Iris pigment epithelial cell (primary cell): ENCODE results near the gene KIT.
A peak's percentile ranks its signal among the peaks of the same experiment; 100 is the strongest.
"Not testable (repeated sequence)": the region's sequence is repeated elsewhere in the genome, so short reads cannot be mapped to it uniquely, and the experiment has no call there.

Experiments
- DNase-seq: peaks from one replicate; pipeline ENCODE4 v3.0.0-alpha.2; 2011; ENCODE audit warnings: low read depth

The KIT gene

DNA sequence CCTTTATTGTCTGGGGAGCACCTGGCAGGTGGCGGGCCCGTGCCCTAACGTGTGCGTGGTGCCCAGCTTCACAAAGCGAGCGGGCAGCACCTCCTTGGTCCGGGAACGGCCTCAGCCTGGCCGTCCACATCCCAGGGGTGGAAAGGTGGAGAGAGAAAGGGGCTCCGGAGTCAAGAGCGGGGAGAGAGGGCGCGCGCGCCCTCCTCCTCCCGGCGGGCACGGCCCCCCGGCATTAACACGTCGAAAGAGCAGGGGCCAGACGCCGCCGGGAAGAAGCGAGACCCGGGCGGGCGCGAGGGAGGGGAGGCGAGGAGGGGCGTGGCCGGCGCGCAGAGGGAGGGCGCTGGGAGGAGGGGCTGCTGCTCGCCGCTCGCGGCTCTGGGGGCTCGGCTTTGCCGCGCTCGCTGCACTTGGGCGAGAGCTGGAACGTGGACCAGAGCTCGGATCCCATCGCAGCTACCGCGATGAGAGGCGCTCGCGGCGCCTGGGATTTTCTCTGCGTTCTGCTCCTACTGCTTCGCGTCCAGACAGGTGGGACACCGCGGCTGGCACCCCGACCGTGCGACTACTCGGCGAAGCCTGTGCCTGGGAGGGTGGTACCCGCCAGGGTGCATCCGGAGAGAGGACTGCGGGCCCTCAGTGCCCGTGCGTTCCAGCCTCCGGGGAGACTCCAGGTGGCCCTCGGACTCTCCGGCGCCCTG, at the start of gene KIT:
Gene KIT, plus strand, starts transcription at position 407 of the 701 bp plus-strand sequence. Its CDS starts 58 bp downstream, at position 465.
- no peak for DNase-seq

DNA sequence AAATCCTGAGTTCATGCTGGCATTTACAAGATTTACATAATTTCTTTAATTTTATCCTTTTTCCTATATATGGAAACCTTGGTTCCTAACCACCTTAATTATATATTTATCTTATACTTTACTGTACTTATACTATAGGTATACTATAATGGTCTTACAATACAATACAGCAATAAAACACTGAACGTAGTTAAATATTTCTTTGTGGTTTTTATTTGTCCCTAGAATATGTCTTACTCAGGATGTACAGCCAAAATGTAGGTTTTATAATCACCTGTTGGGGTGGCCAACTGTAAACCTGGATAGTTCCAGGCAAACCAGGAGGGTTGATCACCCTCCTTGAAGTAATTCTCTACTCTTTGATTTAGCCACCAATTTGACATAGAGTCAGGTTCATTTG, 48.4 kb upstream of the KIT start:
- no peak for DNase-seq

- DNase-seq = no peak
These were observed 43.6 kb upstream of the KIT start for GRCh38 chr4:54614149-54614548.

DNA sequence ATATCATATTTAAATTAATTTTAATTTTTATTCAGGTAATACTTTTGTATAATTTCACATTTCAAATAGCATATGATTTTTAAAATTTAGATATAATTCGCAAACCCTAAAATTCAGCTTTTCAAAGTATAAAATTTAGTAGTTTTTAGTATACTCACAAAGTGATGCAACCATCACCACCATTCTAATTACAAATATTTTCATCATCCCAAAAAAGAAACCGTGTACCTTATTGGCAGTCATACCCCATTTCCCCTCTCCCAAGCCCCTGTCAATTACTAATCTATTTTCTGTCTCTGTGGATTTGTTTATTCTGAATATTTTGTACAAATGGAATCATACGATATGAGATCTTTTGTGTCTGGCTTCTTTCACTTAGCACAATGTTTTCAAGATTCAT, 37.0 kb upstream of the KIT start:
- no peak for DNase-seq

- DNase-seq = no peak
These were observed 32.4 kb upstream of the KIT start for GRCh38 chr4:54625391-54625790.

DNA sequence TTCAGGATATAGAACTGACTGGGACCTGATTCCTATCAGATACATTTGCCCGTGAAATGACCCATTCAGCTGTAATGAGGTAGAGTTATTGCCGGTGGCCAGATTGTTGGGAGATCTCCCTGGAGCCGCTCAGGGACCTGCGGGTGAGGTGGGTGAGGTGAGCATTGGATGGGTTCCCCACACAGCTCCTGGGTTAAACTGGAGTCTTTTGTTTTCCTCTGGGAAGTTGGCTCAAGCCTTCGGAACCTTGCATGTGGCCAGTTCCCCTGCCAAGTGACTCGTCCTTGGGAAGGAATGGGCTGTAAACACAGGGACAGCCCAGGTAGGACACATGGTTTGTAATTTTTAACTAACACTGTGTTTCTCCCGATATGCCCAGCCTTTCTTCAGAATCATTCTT, 31.6 kb upstream of the KIT start:
- DNase-seq = no peak

DNA sequence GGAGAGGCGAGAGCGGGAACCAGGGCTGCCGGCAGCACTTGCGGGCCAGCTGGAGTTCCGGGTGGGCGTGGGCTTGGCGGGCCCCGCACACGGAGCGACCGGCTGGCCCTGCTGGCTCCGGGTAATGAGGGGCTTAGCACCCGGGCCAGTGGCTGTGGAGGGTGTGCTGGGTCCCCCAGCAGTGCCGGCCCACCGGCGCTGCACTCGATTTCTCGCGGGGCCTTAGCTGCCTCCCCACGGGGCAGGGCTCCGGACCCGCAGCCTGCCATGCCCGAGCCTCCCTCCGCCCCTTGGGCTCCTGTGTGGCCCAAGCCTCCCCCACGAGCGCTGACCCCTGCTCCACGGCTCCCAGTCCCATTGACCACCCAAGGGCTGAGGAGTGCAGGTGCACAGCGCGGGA, 25.2 kb upstream of the KIT start:
- DNase-seq = no peak

- not testable (repeated sequence) for DNase-seq
These were observed 24.5 kb upstream of the KIT start for GRCh38 chr4:54633102-54633740.

GRCh38 chr4:54635318-54635717, 22.4 kb upstream of the KIT start:
- no peak for DNase-seq

GRCh38 chr4:54637325-54637724, 20.4 kb upstream of the KIT start:
- DNase-seq = no peak

DNA sequence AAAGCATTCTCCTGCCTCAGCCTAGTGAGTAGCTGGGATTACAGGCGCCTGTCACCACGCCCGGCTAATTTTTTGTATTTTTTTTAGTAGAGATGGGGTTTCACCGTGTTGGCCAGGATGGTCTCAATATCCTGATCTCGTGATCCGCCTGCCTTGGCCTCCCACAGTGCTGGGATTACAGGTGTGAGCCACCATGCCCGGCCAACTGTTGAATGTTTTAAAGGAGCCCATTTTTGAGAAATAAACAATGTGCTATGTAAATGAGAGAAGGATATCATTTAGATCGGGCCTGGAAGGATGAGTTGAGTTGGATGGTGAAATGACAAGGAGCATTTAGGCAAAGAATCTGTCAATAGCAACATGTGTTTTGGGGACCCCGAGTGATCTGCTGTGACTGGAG, 16.7 kb upstream of the KIT start:
- DNase-seq = not testable (repeated sequence)

- no peak for DNase-seq
These were observed 14.6 kb upstream of the KIT start for GRCh38 chr4:54643172-54643571.

DNA sequence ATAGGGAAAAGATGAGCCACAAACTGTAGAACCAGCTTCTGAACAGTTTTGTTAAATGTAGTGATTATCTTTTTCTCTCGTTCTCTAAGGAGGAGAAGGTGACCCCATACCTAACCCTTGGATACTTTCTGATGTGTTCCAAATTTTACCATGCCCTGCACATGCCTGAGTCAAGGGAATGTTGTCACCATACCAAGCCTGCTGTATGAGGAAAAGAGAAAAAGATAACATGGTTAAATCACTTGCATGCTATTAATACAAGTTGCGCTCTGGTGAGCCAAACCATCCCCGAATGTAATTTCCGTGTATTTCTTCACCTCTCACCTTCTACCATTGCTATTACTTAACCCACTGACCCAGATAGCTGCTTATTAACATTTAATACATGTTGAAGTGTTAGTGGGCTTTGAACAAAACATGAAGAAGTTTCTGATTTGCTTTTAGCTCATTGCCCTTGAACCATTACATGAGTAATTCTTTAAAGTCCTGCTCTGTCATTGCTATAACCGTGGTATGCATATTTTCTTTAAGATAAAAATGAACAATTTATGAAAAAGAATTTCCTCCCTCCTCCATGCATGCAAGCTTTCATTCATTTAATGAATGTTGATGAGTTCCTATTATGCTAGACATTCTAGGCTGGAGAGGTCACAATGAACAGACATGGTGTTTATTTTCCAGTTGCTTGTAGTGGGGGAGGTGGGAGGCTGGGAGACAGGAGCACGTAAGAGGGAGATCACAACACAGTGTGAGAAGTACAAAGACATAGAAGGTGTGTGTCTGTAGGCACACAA, 13.6 kb upstream of the KIT start:
- no peak for DNase-seq

- DNase-seq = no peak
These were observed 11.9 kb upstream of the KIT start for GRCh38 chr4:54645830-54646229.

GRCh38 chr4:54647070-54647469, 10.7 kb upstream of the KIT start:
- no peak for DNase-seq

DNA sequence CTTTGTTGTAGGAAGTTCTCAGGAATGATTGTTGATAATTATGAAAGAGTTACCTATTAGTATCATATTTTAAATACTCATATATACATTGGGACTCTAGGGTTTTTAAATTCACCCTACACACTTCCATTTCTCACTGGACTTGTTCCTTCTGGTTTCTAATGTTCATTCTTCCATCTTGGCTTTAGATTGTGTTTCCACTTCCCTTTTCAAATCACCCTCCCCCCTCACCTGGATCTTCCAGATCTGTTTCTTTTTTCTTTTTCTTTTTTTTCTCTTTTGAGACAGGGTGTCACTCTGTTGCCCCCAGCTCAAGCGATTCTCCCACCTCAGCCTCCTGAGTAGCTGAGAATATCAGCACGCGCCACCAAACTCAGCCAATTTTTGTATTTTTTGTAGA, 6.7 kb upstream of the KIT start:
- no peak for DNase-seq

- DNase-seq = no peak
These were observed 3.0 kb upstream of the KIT start for GRCh38 chr4:54654753-54655152.

- DNase-seq = no peak
These were observed 589 bp upstream of the KIT start for GRCh38 chr4:54657185-54657550.

- peak; percentile 15 for DNase-seq
These were observed 716 bp downstream of the KIT start for GRCh38 chr4:54658252-54659093.

DNA sequence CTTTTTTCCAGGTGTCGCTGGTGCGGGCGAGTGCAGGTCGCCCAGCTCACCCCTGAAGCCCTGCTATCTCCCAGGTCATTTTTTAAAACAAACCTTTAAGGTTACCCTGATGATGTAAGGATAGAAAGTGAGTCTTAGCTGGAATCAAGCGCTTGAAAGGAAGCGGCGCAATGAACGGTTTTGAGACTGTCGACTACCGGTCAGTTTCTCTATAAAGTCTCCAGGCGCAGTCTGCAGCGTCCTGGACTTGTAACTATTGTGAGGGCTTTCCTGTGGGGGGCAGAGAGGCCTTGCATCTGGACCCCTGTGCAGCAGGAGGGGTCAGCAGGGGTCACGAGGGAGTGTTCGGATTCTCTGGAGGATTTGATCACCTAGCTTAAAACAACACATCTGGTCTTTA, 1.6 kb downstream of the KIT start:
- peak; percentile 28 for DNase-seq

DNA sequence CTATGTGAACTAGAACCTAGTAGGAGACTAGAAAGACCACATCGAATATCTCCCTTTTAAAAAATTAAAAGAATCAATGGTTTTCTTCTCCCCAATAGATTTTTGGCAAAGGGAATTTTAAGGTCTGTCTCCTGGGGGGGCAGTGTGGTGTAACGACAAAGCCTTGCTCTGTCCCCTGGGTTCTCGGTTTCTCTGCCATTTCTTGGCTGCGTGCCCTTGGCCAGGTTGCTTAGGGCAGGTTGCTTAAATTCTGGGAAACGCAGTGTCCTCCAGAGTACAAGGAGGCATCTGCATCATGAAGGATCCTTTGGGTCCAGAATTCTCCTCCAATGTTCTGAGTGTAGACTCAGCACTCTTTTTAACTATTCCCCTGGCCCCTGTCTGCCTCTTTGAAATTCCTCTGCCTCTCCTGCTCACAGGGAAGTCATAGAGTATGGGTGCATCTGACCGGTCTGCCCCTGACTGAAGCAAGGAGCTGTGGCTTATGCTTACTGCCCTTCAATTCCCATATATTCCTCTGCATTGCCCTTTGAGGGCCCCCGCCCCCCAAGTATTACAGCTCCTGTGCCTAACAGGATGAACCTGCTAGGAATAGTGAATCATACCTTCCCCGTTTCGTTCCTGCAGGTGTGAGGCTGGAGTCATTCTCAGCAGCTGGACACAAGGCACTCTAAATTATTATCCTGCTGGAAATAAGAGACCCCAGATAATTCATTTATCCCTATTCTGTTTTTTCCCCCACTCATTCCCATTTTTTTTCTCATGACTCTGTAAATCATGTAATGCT, 2.2 kb downstream of the KIT start:
- DNase-seq = no peak

- no peak for DNase-seq
These were observed 2.8 kb downstream of the KIT start for GRCh38 chr4:54660591-54660990.
